Measurements from ENCODE around the gene JAML. TPM values are rescaled to one million over a fixed set of nuclear protein-coding genes. Genes with fewer than 3 reads are reported as not detected.
"Not testable (repeated sequence)": the region's sequence is repeated elsewhere in the genome, so short reads cannot be mapped to it uniquely, and the experiment has no call there.

Gene JAML
- total and polyA plus RNA-seq, 12 donors: 0.50 to 19.5 (median 2.1) TPM

GRCh38 chr11:118186346-118187107 is 38.3 kb downstream of the JAML start:
- intact Hi-C loops (cut with DNase I): no loop called here
- TF ChIP-seq CTCF (IDR thresholded peaks at IDR 0.05): no peak
- Histone ChIP-seq H3K4me3 (no peak overlapping the region), H3K4me1 (peaks cover 0 to 38% (median 0%) of the 10 kb centered on the region in 9 donors), H3K27ac (no peak overlapping the region), H3K27me3 (peaks cover 0 to 14% (median 4%) of the 10 kb centered on the region in 7 donors), H3K9me3 (peaks cover 0 to 8% (median 0%) of the 10 kb centered on the region in 11 donors), H3K36me3 (no peaks in the 10 kb centered on the region)
- no peak for DNase-seq
- no peak for ATAC-seq
- 54 to 72% methylated on average over 6 of the region's 6 CpGs for WGBS, 2 donors

GRCh38 chr11:118184784-118185579 is 39.8 kb downstream of the JAML start:
- H3K4me1 ChIP-seq: peaks cover 0 to 49% (median 9%) of the 10 kb centered on the region in 9 donors
- intact Hi-C loops (cut with DNase I): loop anchor here in 1 of 10 donors (5.0 kb wide), 1 partner anchor 38 kb away; no protein-coding TSS in a partner anchor
- no peak for TF ChIP-seq CTCF (IDR thresholded peaks at IDR 0.05)
- H3K36me3 ChIP-seq: no peaks in the 10 kb centered on the region
- H3K4me3 ChIP-seq: no peak overlapping the region
- 89 to 91% methylated on average over 12 of the region's 12 CpGs for WGBS, 2 donors
- no peak for DNase-seq
- no peaks in the 10 kb centered on the region for H3K9me3 ChIP-seq
- no peak for ATAC-seq
- H3K27ac ChIP-seq: no peak overlapping the region
- peaks cover 0 to 19% (median 4%) of the 10 kb centered on the region in 7 donors for H3K27me3 ChIP-seq

GRCh38 chr11:118183691-118184090 is 41.1 kb downstream of the JAML start:
- not testable (repeated sequence) for H3K36me3 ChIP-seq, H3K27ac ChIP-seq, H3K4me3 ChIP-seq, H3K9me3 ChIP-seq, ATAC-seq, DNase-seq
- Histone ChIP-seq H3K27me3 (peaks cover 0 to 18% (median 0%) of the 10 kb centered on the region in 7 donors), H3K4me1 (peaks cover 0 to 52% (median 13%) of the 10 kb centered on the region in 9 donors)
- intact Hi-C loops (cut with DNase I): loop anchor here in 1 of 10 donors (5.0 kb wide), 1 partner anchor 36 kb away; no protein-coding TSS in a partner anchor
- WGBS, 2 donors: 90 to 93% methylated on average over 5 of the region's 5 CpGs

GRCh38 chr11:118180300-118180703 is 44.5 kb downstream of the JAML start:
- DNase-seq (peak; percentile 83 to 86), ATAC-seq (peak; percentile 90 to 98 (median 94))
- 6 to 16% methylated on average over 11 of the region's 11 CpGs for WGBS, 2 donors
- Histone ChIP-seq H3K9me3 (no peaks in the 10 kb centered on the region), H3K27me3 (peaks cover 0 to 8% (median 0%) of the 10 kb centered on the region in 7 donors), H3K27ac (peak overlapping the region; percentile 26 to 86 (median 61)), H3K36me3 (no peaks in the 10 kb centered on the region), H3K4me3 (peak overlapping the region in 2 of 10 donors; percentile 13 to 25), H3K4me1 (peaks cover 0 to 36% (median 13%) of the 10 kb centered on the region in 9 donors)
- TF ChIP-seq CTCF (IDR thresholded peaks at IDR 0.05): peak in 2 of 9 donors; percentile 32 to 36
- intact Hi-C loops (cut with DNase I): loop anchor here in 1 of 10 donors (5.0 kb wide), 1 partner anchor 33 kb away; no protein-coding TSS in a partner anchor
